Omental fat pad (tissue), 4 donors: ENCODE data around the gene FAM20C. TPM values are rescaled to one million over a fixed set of nuclear protein-coding genes. Genes with fewer than 3 reads are reported as not detected.

ENCODE experiments used
- ATAC-seq: fragments of 150-250 bp; one replicate; pipeline ENCODE4 v1.9.1; 2016; ENCODE audit warnings: mild to moderate bottlenecking, moderate library complexity; ENCODE audit not compliant: low FRiP score
- DNase-seq: peaks from one replicate; pipeline ENCODE4 v3.0.0-alpha.2; 2019; ENCODE audit warnings: low spot score
- CTCF ChIP-seq, 3 donors: fragments of 450-650 bp; IDR thresholded peaks; one replicate each; pipeline ENCODE4 v1.5.1; 2016 to 2017; ENCODE audit warnings: antibody characterized with exemption in 3 of 3, mild to moderate bottlenecking in 3 of 3, moderate library complexity in 2 of 3
- total RNA-seq, 4 donors: library from RNA; depleted of rRNA; stranded (reverse); fragments of >200 nt; gene quantifications; one replicate each; pipeline ENCODE4 v1.1.0, GENCODE V29; 2016

FAM20C gene
- total RNA-seq, 4 donors from 2014 or later, result 25.5 to 119 (median 35.8) TPM

DNA sequence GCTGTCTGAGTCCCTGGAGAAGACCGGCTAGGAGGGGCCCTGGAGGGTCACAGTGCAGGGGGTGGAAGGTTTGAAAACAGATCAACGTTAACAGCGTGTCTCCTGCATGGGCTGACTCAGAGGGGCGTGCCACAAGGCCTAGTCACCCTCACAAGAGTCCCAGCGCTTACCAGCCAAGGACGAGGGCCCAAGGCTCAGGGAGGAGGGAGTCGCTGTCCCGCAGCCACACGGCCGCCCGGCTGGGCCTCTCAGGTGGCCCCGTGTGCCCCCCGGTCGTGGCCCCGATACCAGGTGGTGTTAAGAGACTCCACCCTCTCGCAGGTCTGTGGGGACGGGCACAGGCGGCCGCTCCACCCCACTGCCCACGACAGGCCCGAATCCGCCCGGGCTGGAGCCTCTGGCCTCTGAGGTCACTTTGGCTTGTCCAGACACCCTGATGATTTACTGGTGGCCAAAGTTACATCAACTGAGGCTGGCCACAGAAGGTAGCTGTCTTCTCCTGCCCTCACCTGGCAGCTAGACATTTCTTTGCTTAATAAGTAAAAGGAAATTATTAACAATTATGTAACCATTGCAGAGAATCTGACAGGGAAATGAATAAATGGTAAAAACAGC, 34.0 kb downstream of the FAM20C start:
- DNase-seq (no peak), ATAC-seq (no peak)
- no peak for TF ChIP-seq CTCF (IDR thresholded peaks at IDR 0.05)

GRCh38 chr7:227926-228325, 35.6 kb downstream of the FAM20C start:
- no peak for ATAC-seq
- no peak for TF ChIP-seq CTCF (IDR thresholded peaks at IDR 0.05)
- DNase-seq, result no peak

DNA sequence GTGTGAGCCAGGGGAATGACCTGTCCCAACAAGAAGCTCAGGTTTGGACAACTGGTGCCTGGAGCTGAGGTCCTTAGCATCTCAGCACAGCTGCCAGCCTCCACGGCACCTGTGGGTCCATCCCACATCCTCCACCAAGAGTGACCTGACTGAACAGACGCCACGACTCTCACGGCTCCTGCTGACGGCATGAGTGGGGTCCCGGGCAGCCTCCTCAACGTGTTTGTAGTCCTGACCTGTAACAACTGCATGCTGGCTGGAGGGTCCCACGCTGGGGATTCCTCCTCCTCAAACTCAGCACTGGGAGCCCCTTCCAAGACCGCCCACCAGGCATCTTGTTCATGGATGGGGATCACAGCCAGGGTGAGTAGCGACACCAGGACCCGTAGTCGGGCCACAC, 36.2 kb downstream of the FAM20C start:
- ATAC-seq, result no peak
- no peak for DNase-seq
- no peak for TF ChIP-seq CTCF (IDR thresholded peaks at IDR 0.05)

GRCh38 chr7:229184-229964, 37.0 kb downstream of the FAM20C start:
- DNase-seq, result peak; percentile 31

DNA sequence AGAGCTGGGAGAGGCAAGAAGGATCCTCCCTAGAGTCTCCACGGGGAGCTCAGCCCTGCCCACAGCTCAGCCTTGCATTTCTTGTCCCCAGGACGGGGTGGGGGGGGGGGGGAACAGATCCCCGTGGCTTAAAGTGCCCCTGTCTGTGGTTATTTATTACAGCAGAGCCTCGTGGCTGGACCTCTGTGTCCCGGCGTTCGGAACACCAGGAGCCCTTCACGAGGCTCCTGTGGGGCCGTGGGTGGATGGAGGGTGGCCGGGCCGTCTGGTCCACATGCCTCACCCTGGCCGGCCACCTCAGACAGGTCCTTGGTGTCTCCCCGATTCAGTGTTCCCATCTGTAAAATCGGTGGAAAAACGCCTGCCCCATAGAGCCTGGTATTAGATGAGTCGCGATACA, 37.9 kb downstream of the FAM20C start:
- DNase-seq (no peak), ATAC-seq (no peak)
- no peak for TF ChIP-seq CTCF (IDR thresholded peaks at IDR 0.05)

More at GRCh38 chr7:229184-229964, 37.0 kb downstream of the FAM20C start:
- no peak for TF ChIP-seq CTCF (IDR thresholded peaks at IDR 0.05)
- ATAC-seq, result peak; percentile 88

DNA sequence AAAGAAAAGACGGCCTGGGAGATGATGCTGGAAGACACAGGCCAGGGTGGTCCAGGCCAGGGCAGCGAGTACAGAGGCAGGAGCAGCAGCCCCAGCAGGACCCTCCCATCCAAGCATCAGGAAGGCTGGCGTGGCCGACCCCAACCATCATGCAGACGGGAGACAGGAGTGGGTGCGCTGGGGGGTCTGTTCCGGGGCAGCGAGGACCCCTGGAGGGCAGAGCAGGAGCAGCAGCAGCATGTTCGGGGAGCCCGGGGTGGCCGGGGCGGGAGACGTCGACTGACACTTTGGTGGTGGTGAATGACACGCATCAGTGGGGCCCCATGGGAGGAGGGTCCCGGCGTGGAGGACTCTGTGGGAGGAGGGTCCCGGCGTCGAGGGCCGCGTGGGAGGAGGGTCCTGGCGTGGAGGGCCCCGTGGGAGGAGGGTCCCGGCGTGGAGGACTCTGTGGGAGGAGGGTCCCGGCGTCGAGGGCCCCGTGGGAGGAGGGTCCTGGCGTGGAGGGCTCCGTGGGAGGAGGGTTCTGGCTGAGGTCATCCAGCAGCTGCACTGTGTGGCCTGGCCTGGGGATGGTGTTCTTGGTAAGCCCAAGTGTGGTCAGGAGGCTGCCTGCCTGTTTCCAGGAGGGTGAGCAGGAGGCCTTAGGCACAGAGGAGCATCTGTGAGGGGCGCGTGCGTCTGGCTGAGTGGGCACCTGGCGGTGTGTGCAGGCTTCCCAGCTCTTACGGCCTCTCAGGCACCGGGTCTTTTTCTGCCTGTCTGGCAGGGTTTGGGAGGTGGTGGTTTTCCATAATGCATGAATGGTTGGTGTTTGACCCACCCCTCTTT, 38.9 kb downstream of the FAM20C start:
- ATAC-seq (no peak), DNase-seq (no peak)

More for the DNA sequence above, 38.9 kb downstream of the FAM20C start:
- TF ChIP-seq CTCF (IDR thresholded peaks at IDR 0.05), result no peak
